ENCODE measurements around the gene TAS2R10. TPM values are rescaled to one million over a fixed set of nuclear protein-coding genes. Genes with fewer than 3 reads are reported as not detected.
"Not testable (repeated sequence)": the region's sequence is repeated elsewhere in the genome, so short reads cannot be mapped to it uniquely, and the experiment has no call there.

The TAS2R10 gene
- total RNA-seq, 1 donor from 2014 or later: 0.44 TPM

DNA sequence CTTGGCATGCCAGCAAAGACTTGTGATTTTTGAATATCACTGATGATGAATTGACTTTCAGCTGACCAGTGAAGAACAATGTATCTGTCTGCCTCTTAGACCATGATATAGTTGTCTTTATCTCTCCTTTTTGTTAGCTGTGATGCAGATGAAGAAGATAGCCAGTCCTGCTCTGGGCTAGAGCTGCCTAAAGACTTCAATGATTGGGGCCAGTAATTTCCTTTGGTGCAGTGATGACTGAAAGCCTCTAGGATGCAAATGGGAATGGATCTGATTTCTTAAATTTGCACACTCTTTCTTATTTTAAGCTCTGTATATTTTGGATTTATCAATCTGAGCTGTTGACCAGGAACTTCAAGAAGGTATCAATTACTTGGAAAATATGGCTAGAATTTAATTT, 16.1 kb downstream of the TAS2R10 start, which contains the start of gene TAS2R9:
Gene TAS2R9 (minus strand): TSS at position 101 of the 400 bp plus-strand sequence. CDS start 93 bp downstream, at position 8.
- H3K9me3 Mint-ChIP-seq: no peaks in the 10 kb centered on the region
- H3K4me1 Mint-ChIP-seq: no peaks in the 10 kb centered on the region
- H3K36me3 Mint-ChIP-seq (ENCODE audit: low read depth): no peaks in the 10 kb centered on the region
- peaks cover 5% of the 10 kb centered on the region for H3K27me3 Mint-ChIP-seq
- TF ChIP-seq, protein P1, sequence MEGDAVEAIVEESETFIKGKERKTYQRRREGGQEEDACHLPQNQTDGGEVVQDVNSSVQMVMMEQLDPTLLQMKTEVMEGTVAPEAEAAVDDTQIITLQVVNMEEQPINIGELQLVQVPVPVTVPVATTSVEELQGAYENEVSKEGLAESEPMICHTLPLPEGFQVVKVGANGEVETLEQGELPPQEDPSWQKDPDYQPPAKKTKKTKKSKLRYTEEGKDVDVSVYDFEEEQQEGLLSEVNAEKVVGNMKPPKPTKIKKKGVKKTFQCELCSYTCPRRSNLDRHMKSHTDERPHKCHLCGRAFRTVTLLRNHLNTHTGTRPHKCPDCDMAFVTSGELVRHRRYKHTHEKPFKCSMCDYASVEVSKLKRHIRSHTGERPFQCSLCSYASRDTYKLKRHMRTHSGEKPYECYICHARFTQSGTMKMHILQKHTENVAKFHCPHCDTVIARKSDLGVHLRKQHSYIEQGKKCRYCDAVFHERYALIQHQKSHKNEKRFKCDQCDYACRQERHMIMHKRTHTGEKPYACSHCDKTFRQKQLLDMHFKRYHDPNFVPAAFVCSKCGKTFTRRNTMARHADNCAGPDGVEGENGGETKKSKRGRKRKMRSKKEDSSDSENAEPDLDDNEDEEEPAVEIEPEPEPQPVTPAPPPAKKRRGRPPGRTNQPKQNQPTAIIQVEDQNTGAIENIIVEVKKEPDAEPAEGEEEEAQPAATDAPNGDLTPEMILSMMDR (IDR thresholded peaks at IDR 0.05): no peak
- POLR2A ChIA-PET: no interaction called here
- DNase-seq (no peak), ATAC-seq (ENCODE audit: low read depth) (no peak)
- CTCF ChIA-PET: no interaction called here
- H3K4me3 Mint-ChIP-seq: no peak within 1 kb of the TSS
- H3K27ac Mint-ChIP-seq: no peak within 1 kb of the TSS
- intact Hi-C loops (cut with micrococcal nuclease): no loop called here

DNA sequence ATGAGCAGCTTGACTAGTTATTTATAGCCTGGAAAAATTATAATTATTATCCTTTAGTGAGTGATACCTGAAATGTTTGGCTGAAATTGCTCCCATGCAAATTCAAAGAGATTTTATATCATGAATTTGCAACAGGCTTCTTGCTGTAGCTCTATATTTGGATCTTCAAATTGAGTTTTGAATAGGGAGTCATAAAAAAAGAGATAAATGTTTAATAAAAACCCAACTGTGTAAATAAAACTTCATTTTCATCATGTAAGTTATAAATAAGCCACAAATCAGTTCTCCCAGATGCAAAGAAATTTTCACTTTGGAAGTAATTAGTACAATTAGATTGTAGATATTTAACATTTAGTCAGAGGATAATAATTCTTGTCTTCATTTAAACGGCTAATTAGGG, 19.0 kb downstream of the TAS2R10 start, which contains the start of gene TAS2R8:
Gene TAS2R8 (minus strand): TSS at position 101 of the 400 bp plus-strand sequence. CDS start 306 bp downstream, outside the sequence.
- H3K27ac Mint-ChIP-seq: no peak within 1 kb of the TSS
- no peaks in the 10 kb centered on the region for H3K36me3 Mint-ChIP-seq (ENCODE audit: low read depth)
- H3K9me3 Mint-ChIP-seq: no peaks in the 10 kb centered on the region
- H3K4me1 Mint-ChIP-seq: no peaks in the 10 kb centered on the region
- intact Hi-C loops (cut with micrococcal nuclease): no loop called here
- POLR2A ChIA-PET: no interaction called here
- DNase-seq (no peak), ATAC-seq (ENCODE audit: low read depth) (no peak)
- no peak within 1 kb of the TSS for H3K4me3 Mint-ChIP-seq
- CTCF ChIA-PET: no interaction called here
- peaks cover 5% of the 10 kb centered on the region for H3K27me3 Mint-ChIP-seq
- TF ChIP-seq, protein P1 (IDR thresholded peaks at IDR 0.05): no peak

DNA sequence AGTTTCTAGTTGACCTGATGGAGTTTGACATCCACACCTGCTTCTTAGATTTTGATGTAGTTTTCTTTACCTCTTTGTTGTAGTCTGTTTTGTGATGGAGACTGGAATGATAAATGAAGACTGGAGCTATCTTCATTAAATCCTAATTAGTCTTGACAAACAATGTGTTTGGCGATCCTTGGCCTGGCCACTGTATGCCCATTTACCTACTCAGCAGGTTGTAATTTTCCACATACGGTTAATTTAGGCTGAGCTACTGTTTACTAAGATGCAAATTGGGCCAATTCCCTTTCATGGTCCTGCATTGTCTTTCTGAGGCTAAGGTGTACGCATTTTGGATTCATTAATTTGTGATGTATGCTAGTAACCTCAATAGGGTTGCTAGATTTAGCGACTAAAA, 23.6 kb downstream of the TAS2R10 start, which contains the start of gene TAS2R7:
Gene TAS2R7 (minus strand): TSS at position 41 of the 400 bp plus-strand sequence. CDS start 57 bp downstream, outside the sequence.
- TF ChIP-seq, protein P1 (IDR thresholded peaks at IDR 0.05): no peak
- Mint-ChIP-seq H3K36me3 (ENCODE audit: low read depth) (no peaks in the 10 kb centered on the region), H3K4me1 (no peaks in the 10 kb centered on the region), H3K27me3 (peaks cover 19% of the 10 kb centered on the region), H3K27ac (no peak within 1 kb of the TSS), H3K9me3 (no peaks in the 10 kb centered on the region), H3K4me3 (no peak within 1 kb of the TSS)
- ATAC-seq (ENCODE audit: low read depth) (no peak), DNase-seq (no peak)
- POLR2A ChIA-PET: no interaction called here
- CTCF ChIA-PET: no interaction called here
- intact Hi-C loops (cut with micrococcal nuclease): no loop called here

DNA sequence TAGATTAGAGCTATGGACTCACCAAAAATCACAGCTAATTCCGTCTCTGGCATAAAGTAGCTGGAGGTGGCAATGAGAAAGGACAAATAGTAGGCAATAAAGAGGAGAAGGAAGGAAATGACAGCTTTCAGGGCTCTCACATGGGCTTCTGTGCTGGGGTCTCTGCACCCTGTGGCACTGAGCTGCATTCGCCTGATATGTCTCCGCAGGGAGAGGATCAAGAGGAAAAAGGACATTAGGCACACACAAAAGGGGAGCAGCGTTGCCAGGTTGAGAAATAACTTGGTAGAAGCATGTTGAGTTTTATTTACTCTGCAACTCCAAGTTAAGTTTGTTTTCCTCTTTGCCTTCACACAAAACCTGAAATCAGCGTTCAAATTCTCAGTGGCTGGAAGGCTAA, 24.4 kb downstream of the TAS2R10 start:
- Mint-ChIP-seq H3K4me3 (no peak overlapping the region), H3K36me3 (ENCODE audit: low read depth) (no peaks in the 10 kb centered on the region), H3K9me3 (no peaks in the 10 kb centered on the region), H3K27ac (no peak overlapping the region), H3K4me1 (no peaks in the 10 kb centered on the region), H3K27me3 (peaks cover 19% of the 10 kb centered on the region)
- TF ChIP-seq, protein P1 (IDR thresholded peaks at IDR 0.05): no peak
- DNase-seq: no peak
- no peak for ATAC-seq (ENCODE audit: low read depth)
- CTCF ChIA-PET: no interaction called here
- POLR2A ChIA-PET: no interaction called here
- intact Hi-C loops (cut with micrococcal nuclease): no loop called here

DNA sequence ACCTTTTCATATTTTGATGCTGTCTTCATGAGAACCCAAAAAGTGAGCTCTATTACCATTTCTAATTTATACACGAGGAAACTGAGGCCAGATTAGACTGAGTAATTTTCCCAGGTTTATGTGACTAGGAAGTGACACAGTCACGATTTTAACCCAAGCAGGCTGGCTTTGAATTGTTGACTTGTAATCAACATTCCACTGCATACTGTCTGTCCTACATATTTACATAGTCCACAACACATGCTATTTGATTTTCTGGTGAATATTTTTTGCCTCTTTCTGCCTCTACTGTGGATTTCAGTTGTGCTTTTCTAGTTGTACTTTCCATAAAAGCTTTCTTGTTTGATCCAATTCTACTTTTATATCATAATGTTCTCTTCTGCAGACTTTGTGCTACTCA, 31.9 kb downstream of the TAS2R10 start:
- POLR2A ChIA-PET: no interaction called here
- ATAC-seq (ENCODE audit: low read depth): no peak

DNA sequence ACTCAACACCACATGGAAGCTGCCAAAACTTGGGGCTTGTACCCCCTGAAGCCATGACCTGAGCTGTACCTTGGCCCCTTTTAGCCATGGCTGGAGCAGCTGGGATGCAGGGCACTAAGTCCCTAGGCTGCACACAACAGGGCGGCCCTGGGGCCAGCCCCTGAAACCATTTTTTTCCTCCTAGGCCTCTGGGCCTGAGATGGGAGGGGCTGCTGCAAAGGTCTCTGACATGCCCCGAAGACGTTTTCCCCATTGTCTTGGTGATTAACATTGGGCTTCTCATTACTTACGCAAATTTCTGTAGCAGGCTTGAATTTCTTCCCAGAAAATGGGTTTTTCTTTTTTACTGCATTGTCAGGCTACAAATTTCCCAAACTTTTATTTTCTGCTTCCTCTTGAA, 34.4 kb downstream of the TAS2R10 start:
- H3K4me3 Mint-ChIP-seq; ATAC-seq (ENCODE audit: low read depth); H3K36me3 Mint-ChIP-seq (ENCODE audit: low read depth); H3K27me3 Mint-ChIP-seq; CTCF ChIA-PET; intact Hi-C loops (cut with micrococcal nuclease); H3K4me1 Mint-ChIP-seq; H3K27ac Mint-ChIP-seq; DNase-seq; POLR2A ChIA-PET; H3K9me3 Mint-ChIP-seq: not testable (repeated sequence)

More for the DNA sequence above, 31.9 kb downstream of the TAS2R10 start:
- Mint-ChIP-seq H3K4me1 (no peaks in the 10 kb centered on the region), H3K9me3 (no peaks in the 10 kb centered on the region), H3K27me3 (peaks cover 5% of the 10 kb centered on the region), H3K4me3 (no peak overlapping the region), H3K36me3 (ENCODE audit: low read depth) (no peaks in the 10 kb centered on the region), H3K27ac (no peak overlapping the region)
- TF ChIP-seq, protein P1 (IDR thresholded peaks at IDR 0.05): no peak
- CTCF ChIA-PET: no interaction called here
- intact Hi-C loops (cut with micrococcal nuclease): no loop called here
- no peak for DNase-seq
